B cell (primary cell): ENCODE measurements around the gene PAN3. TPM values are rescaled to one million over a fixed set of nuclear protein-coding genes. Genes with fewer than 3 reads are reported as not detected.
"Not testable (repeated sequence)": the region's sequence is repeated elsewhere in the genome, so short reads cannot be mapped to it uniquely, and the experiment has no call there.

Experiments
- ATAC-seq: fragments of 200-7000 bp; cut with Tn5 transposase; one replicate; pipeline ENCODE4 v1.10.0; 2021; ENCODE audit warnings: low read depth, mild to moderate bottlenecking, moderate number of reproducible peaks, moderate library complexity
- CTCF ChIA-PET: fragments of 350-600 bp; sonication (Branson Sonifier 250); formaldehyde crosslinking; loops from one replicate; lab custom pipeline; 2021; ENCODE audit warnings: antibody characterized with exemption, inconsistent platforms; lab: Charles Lee
- POLR2A ChIA-PET: fragments of 350-600 bp; sonication (Branson Sonifier 250); formaldehyde crosslinking; loops from one replicate; lab custom pipeline; 2021; ENCODE audit warnings: antibody characterized with exemption; lab: Charles Lee
- DNase-seq: peaks from one replicate; pipeline ENCODE4 v3.0.0; 2013
- H2AFZ ChIP-seq: 2 replicates; pipeline ENCODE4 v1.6.1; 2012; ENCODE audit warnings: mild to moderate bottlenecking, low read depth, low read length; ENCODE audit not compliant: insufficient read depth, poor library complexity, severe bottlenecking
- H3K27ac ChIP-seq, 2 donors: 1 replicate in 1 of 2; 2 replicates in 1 of 2; pipeline ENCODE4 v1.5.1; 2012 to 2013; ENCODE audit warnings: low read length in 2 of 2, mild to moderate bottlenecking in 2 of 2, moderate library complexity in 1 of 2
- H3K27me3 ChIP-seq, 4 experiments: fragments of 200-600 bp in 1 of 4; sonication (generic) in 1 of 4; replicated peaks in 1 of 4; 1 replicate in 2 of 4; 2 replicates in 2 of 4; pipeline versions ENCODE4 v1.6.1 to v1.7.0; 2013 to 2016; ENCODE audit warnings: low read length in 3 of 4, mild to moderate bottlenecking in 2 of 4, mixed read lengths in 1 of 4, moderate library complexity in 1 of 4; ENCODE audit not compliant: insufficient read depth in 4 of 4, control insufficient read depth in 3 of 4; ENCODE audit errors: control extremely low read depth in 1 of 4
- H3K36me3 ChIP-seq, 2 experiments: replicated peaks in 1 of 2; 1 replicate in 1 of 2; 2 replicates in 1 of 2; pipeline versions ENCODE4 v1.6.1 to v1.7.1; 2013; ENCODE audit warnings: low read length in 1 of 2; ENCODE audit not compliant: insufficient read depth in 2 of 2, control insufficient read depth in 1 of 2; ENCODE audit errors: control extremely low read depth in 1 of 2, extremely low read depth in 1 of 2
- H3K4me1 ChIP-seq, 2 donors: fragments of 200-600 bp in 1 of 2; sonication (generic) in 1 of 2; 1 replicate in 1 of 2; 2 replicates in 1 of 2; pipeline versions ENCODE4 v1.5.1 to v1.6.1; 2013 to 2017; ENCODE audit warnings: low read length in 2 of 2; ENCODE audit not compliant: control insufficient read depth in 2 of 2, insufficient read depth in 2 of 2
- H3K4me2 ChIP-seq: replicated peaks from 2 replicates; pipeline ENCODE3; 2012; ENCODE audit warnings: mild to moderate bottlenecking, low read depth, low read length; ENCODE audit not compliant: poor library complexity, severe bottlenecking
- H3K4me3 ChIP-seq, 5 experiments: fragments of 200-600 bp in 1 of 5; sonication (generic) in 1 of 5; 1 replicate in 3 of 5; 2 replicates in 2 of 5; pipeline versions ENCODE4 v1.5.1 to v1.7.0; 2011 to 2016; ENCODE audit warnings: low read length in 4 of 5, mild to moderate bottlenecking in 4 of 5, low read depth in 2 of 5, control low read depth in 1 of 5, moderate library complexity in 1 of 5; ENCODE audit not compliant: insufficient read depth in 1 of 5; ENCODE audit errors: control extremely low read depth in 1 of 5, extremely low read depth in 1 of 5
- H3K79me2 ChIP-seq: fragments of 200-600 bp; sonication (generic); one replicate; pipeline ENCODE4 v1.6.0; 2016; ENCODE audit warnings: low read length; ENCODE audit not compliant: control insufficient read depth, insufficient read depth
- H3K9ac ChIP-seq: fragments of 200-600 bp; sonication (generic); 2 replicates; pipeline ENCODE4 v1.6.1; 2017; ENCODE audit warnings: mild to moderate bottlenecking, low read length, moderate library complexity
- H3K9me3 ChIP-seq, 3 donors: one replicate each; pipeline versions ENCODE4 v1.6.1 to v1.7.1; 2013; ENCODE audit warnings: low read length in 2 of 3; ENCODE audit not compliant: control insufficient read depth in 2 of 3, insufficient read depth in 1 of 3; ENCODE audit errors: control extremely low read depth in 1 of 3
- H4K20me1 ChIP-seq: 2 replicates; pipeline ENCODE4 v1.6.0; 2012; ENCODE audit warnings: mild to moderate bottlenecking, low read length; ENCODE audit not compliant: insufficient read depth, control insufficient read depth, poor library complexity, severe bottlenecking
- H3K27ac Mint-ChIP-seq: one replicate; pipeline ENCODE4 v1.8.0; 2021; ENCODE audit warnings: mixed read lengths
- H3K27me3 Mint-ChIP-seq: one replicate; pipeline ENCODE4 v1.8.0; 2021; ENCODE audit warnings: mixed read lengths
- H3K4me1 Mint-ChIP-seq: one replicate; pipeline ENCODE4 v1.8.0; 2021; ENCODE audit warnings: mixed read lengths
- H3K4me3 Mint-ChIP-seq: one replicate; pipeline ENCODE4 v1.8.0; 2021; ENCODE audit warnings: mixed read lengths
- H3K9me3 Mint-ChIP-seq: one replicate; pipeline ENCODE4 v1.8.0; 2022; ENCODE audit warnings: mixed read lengths; ENCODE audit not compliant: insufficient read depth
- EZH2 ChIP-seq: IDR thresholded peaks from 2 replicates; pipeline ENCODE4 v1.6.1; 2012; ENCODE audit warnings: borderline replicate concordance, low read depth, mild to moderate bottlenecking, moderate library complexity, low read length; ENCODE audit not compliant: insufficient read depth, poor library complexity, severe bottlenecking
- WGBS: methylation state at CpG from one replicate; pipeline ENCODE4 v1.1.5; 2013; ENCODE audit warnings: missing lambda C conversion rate; ENCODE audit not compliant: insufficient coverage; 5-methylcytosine and 5-hydroxymethylcytosine counted together
- intact Hi-C: fragments of 100-400 bp; cut with micrococcal nuclease; formaldehyde crosslinking; loops from one replicate; pipeline ENCODE4 v1.10.0; 2022
- polyA plus RNA-seq: library from polyadenylated mRNA; depleted of rRNA; stranded (reverse); fragments of >200 nt; gene quantifications from 2 replicates; pipeline ENCODE4 v1.2.3, GENCODE V29; 2012
- total RNA-seq, 2 donors: library from RNA; stranded (reverse); fragments of 120-200 nt in 1 of 2; gene quantifications; 1 replicate in 1 of 2; 2 replicates in 1 of 2; pipeline versions ENCODE4 v1.2.3 to v1.2.4, GENCODE V29; 2013 to 2022
- TF ChIP-seq, protein P1 (sequence below): fragments of 200-600 bp; IDR thresholded peaks from one replicate; pipeline ENCODE4 v1.8.0; 2022; ENCODE audit warnings: antibody characterized with exemption, mild to moderate bottlenecking

PAN3 gene
- total and polyA plus RNA-seq, 2 donors (not counting 1 experiment from before 2014, with no cell fraction given): 23.4 to 117 TPM

DNA sequence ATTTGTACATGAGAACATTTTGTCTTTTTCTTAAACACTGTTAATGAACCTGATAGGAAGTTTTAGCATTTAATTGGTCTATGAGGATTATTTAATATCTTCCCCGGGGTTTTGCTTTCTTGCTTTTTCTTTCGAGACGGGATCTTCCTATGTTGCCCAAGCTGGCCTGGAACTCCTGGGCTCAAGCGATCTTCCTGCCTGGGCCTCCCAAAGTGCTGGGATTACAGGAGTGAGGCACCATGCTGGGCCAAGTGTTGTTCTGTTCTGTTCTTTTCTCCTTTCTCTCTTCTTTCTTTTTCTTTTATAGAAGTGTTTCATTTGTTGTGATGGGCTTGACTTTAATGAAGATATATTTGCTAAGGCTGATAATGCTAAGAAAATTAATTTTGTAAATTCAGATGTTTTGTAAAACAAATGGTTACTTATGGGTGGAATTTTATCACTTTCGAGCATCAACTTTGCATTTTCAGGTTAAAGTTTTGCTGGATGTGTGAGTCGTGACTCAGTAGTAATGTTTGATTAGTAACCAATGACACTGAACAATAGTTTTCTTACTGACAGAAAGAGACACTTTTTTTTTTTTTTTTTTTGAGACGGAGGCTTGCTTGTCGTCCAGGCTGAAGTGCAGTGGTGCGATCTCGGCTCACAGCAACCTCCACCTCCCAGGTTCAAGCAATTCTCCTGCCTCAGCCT lies 2.2 kb downstream of the PAN3 start:
- DNase-seq (no peak), ATAC-seq (no peak)
- peak overlapping the region; percentile 81 for H3K9ac ChIP-seq
- Mint-ChIP-seq H3K27me3 (no peaks in the 10 kb centered on the region), H3K4me1 (peaks cover 63% of the 10 kb centered on the region), H3K4me3 (peak overlapping the region; percentile 87), H3K27ac (peak overlapping the region; percentile 99), H3K9me3 (no peaks in the 10 kb centered on the region)
- ChIA-PET POLR2A (interaction anchor here (0.7 to 1.1 kb wide), 3 partner anchors 17 to 1740 kb away, joined by 3 to 4 read pairs (median 3); no protein-coding TSS in a partner anchor), CTCF (interaction anchor here (0.6 to 2.0 kb wide), 2 partner anchors 12 to 156 kb away, joined by 3 to 5 read pairs; no protein-coding TSS in a partner anchor)
- peaks cover 48% of the 10 kb centered on the region for H4K20me1 ChIP-seq
- H3K4me2 ChIP-seq: peak overlapping the region; percentile 80
- peak overlapping the region in 1 of 2 donors; percentile 92 for H3K27ac ChIP-seq
- WGBS: 29% methylated on average over 4 of the region's 10 CpGs
- H3K27me3 ChIP-seq: no peaks in the 10 kb centered on the region
- peaks cover 43 to 47% of the 10 kb centered on the region in 2 donors for H3K4me1 ChIP-seq
- no peak for TF ChIP-seq EZH2
- TF ChIP-seq, protein P1, sequence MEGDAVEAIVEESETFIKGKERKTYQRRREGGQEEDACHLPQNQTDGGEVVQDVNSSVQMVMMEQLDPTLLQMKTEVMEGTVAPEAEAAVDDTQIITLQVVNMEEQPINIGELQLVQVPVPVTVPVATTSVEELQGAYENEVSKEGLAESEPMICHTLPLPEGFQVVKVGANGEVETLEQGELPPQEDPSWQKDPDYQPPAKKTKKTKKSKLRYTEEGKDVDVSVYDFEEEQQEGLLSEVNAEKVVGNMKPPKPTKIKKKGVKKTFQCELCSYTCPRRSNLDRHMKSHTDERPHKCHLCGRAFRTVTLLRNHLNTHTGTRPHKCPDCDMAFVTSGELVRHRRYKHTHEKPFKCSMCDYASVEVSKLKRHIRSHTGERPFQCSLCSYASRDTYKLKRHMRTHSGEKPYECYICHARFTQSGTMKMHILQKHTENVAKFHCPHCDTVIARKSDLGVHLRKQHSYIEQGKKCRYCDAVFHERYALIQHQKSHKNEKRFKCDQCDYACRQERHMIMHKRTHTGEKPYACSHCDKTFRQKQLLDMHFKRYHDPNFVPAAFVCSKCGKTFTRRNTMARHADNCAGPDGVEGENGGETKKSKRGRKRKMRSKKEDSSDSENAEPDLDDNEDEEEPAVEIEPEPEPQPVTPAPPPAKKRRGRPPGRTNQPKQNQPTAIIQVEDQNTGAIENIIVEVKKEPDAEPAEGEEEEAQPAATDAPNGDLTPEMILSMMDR: no peak
- H3K9me3 ChIP-seq: no peaks in the 10 kb centered on the region
- peaks cover 74% of the 10 kb centered on the region for H3K79me2 ChIP-seq
- H3K4me3 ChIP-seq: peak overlapping the region; percentile 0 to 97 (median 87)
- intact Hi-C loops: loop anchor here (5.0 kb wide), 1 partner anchor 117 kb away; no protein-coding TSS in a partner anchor
- H3K36me3 ChIP-seq: peaks cover 0 to 6% of the 10 kb centered on the region in 2 experiments
- peak overlapping the region; percentile 8 for H2AFZ ChIP-seq

DNA sequence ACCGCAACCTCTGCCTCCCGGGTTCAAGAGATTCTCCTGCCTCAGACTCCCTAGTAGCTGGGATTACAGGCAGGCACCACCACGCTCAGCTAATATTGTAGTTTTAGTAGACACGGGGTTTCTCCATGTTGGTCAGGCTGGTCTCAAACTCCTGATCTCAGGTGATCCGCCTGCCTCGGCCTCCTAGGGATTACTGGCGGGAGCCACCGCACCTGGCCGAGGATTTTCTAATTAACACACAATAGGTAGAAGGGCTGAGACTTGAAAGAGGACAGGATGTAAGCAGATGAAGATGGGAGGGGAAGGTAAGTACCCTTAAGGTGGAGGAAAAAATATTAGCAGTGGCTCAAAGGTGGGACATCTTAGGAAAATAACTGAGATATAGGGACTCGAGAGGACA lies 3.2 kb downstream of the PAN3 start:
- not testable (repeated sequence) for H3K9me3 ChIP-seq

More for the DNA sequence above, 3.2 kb downstream of the PAN3 start:
- not testable (repeated sequence) for ATAC-seq, H3K9me3 Mint-ChIP-seq, H2AFZ ChIP-seq, H3K27me3 Mint-ChIP-seq, H3K36me3 ChIP-seq, DNase-seq, H3K27me3 ChIP-seq, H3K27ac ChIP-seq, H3K9ac ChIP-seq
- Histone ChIP-seq H3K4me1 (peaks cover 46 to 50% of the 10 kb centered on the region in 2 donors), H3K79me2 (peaks cover 84% of the 10 kb centered on the region), H3K4me3 (peak overlapping the region in 1 of 5 experiments; percentile 1), H4K20me1 (peaks cover 58% of the 10 kb centered on the region), H3K4me2 (peak overlapping the region; percentile 56)
- intact Hi-C loops: loop anchor here (5.0 kb wide), 1 partner anchor 116 kb away; no protein-coding TSS in a partner anchor
- WGBS: 71% methylated on average over 3 of the region's 10 CpGs
- H3K4me1 Mint-ChIP-seq: peaks cover 67% of the 10 kb centered on the region
- CTCF ChIA-PET: interaction anchor here (0.6 kb wide), 1 partner anchor 11 kb away, joined by 3 read pairs; no protein-coding TSS in a partner anchor
- POLR2A ChIA-PET: interaction anchor here (0.7 kb wide), 1 partner anchor 64 kb away, joined by 3 read pairs; no protein-coding TSS in a partner anchor
- peak overlapping the region; percentile 56 for H3K4me3 Mint-ChIP-seq
- peak overlapping the region; percentile 37 for H3K27ac Mint-ChIP-seq
